Adrenal gland (tissue), 12 donors: Measurements from ENCODE around the gene ARHGAP8. TPM values are rescaled to one million over a fixed set of nuclear protein-coding genes. Genes with fewer than 3 reads are reported as not detected.

Experiments
- DNase-seq, 7 donors: peaks; one replicate each; pipeline ENCODE4 v3.0.0-alpha.2; 2019 to 2020
- H3K27ac ChIP-seq, 5 donors: fragments of 200-600 bp; sonication (generic) in 4 of 5; 1 replicate in 3 of 5; 2 replicates in 2 of 5; pipeline versions ENCODE4 v1.5.1 to v1.8.0; 2016 to 2020; ENCODE audit warnings: mild to moderate bottlenecking in 1 of 5
- H3K27me3 ChIP-seq: fragments of 200-600 bp; 2 replicates; pipeline ENCODE4 v1.8.0; 2021
- H3K36me3 ChIP-seq, 2 donors: fragments of 200-600 bp; replicated peaks in 1 of 2; 1 replicate in 1 of 2; 2 replicates in 1 of 2; pipeline versions ENCODE4 v1.5.1 to v1.8.0; 2018 to 2022
- H3K4me1 ChIP-seq, 2 donors: fragments of 200-600 bp; replicated peaks in 1 of 2; 1 replicate in 1 of 2; 2 replicates in 1 of 2; pipeline versions ENCODE4 v1.5.1 to v1.8.0; 2018 to 2021
- H3K4me3 ChIP-seq, 4 donors: fragments of 200-600 bp; sonication (generic) in 3 of 4; one replicate each; pipeline ENCODE4 v1.5.1; 2016 to 2018
- H3K9me3 ChIP-seq, 3 donors: fragments of 200-600 bp; sonication (generic) in 1 of 3; replicated peaks in 1 of 3; 1 replicate in 2 of 3; 2 replicates in 1 of 3; pipeline versions ENCODE4 v1.5.1 to v1.8.0; 2016 to 2021
- POLR2A ChIP-seq, 2 donors: fragments of 450-650 bp; IDR thresholded peaks; one replicate each; pipeline ENCODE4 v1.6.1; 2017; ENCODE audit warnings: antibody characterized with exemption in 2 of 2, mild to moderate bottlenecking in 2 of 2, moderate library complexity in 1 of 2
- WGBS, 4 donors: extraction: QIAGEN DNeasy Blood & Tissue Kit in 2 of 4; methylation state at CpG; one replicate each; pipeline versions ENCODE4 v1.1.5 to v1.1.7; 2013 to 2017; 5-methylcytosine and 5-hydroxymethylcytosine counted together
- intact Hi-C, 2 donors: fragments of 100-400 bp; cut with DNase I; formaldehyde crosslinking; loops; one replicate each; pipeline versions ENCODE4 v1.14.1 to v1.15.0; 2022 to 2023
- polyA plus RNA-seq, 3 donors: library from polyadenylated mRNA; stranded (reverse); fragments of 200-250 nt in 2 of 3; fragments of 350-450 nt in 1 of 3; fragmentation: Illumina TruSeq in 1 of 3; extraction: RNeasy Lipid Tissue Mini Kit (QIAGEN cat#74804) in 1 of 3; gene quantifications; one replicate each; pipeline ENCODE4 v1.2.3, GENCODE V29; 2013 to 2014
- total RNA-seq, 9 donors: library from RNA; depleted of rRNA in 4 of 9; stranded (reverse); fragments of >200 nt in 4 of 9; fragments of 120-200 nt in 1 of 9; fragmentation: NEBNext Ultra II Directional in 1 of 9; extraction: Animal tissue kit (Norgen Biotek cat#: 25700) in 1 of 9; gene quantifications; one replicate each; pipeline versions ENCODE4 v1.1.0 to v1.2.4, GENCODE V29; 2013 to 2023
- TF ChIP-seq, protein P1 (sequence below), 6 experiments: fragments of 450-650 bp in 4 of 6; fragments of 200-600 bp in 2 of 6; sonication (generic) in 1 of 6; IDR thresholded peaks; 1 replicate in 5 of 6; 2 replicates in 1 of 6; pipeline versions ENCODE4 v1.5.1 to v1.8.0; 2016 to 2021; ENCODE audit warnings: antibody characterized with exemption in 6 of 6, mild to moderate bottlenecking in 2 of 6, moderate library complexity in 1 of 6
- donor health status: healthy with polysubstance abuse.
- donor health status: Bipolar disorder and iron deficiency.
- donor health status: DM: yes; HTN: yes; CAD: no.
- donor health status: DM: no; HTN: no; CAD: no.
- donor health status: DM: no; HTN: no; CAD: no.
- donor health status: DM: yes; HTN: yes; CAD: no.

Gene ARHGAP8
- total and polyA plus RNA-seq, 12 donors, result 0.12 to 17.8 (median 1.1) TPM

- peaks cover 9% of the 10 kb centered on the region for H3K27me3 ChIP-seq
- intact Hi-C loops, result no loop called here
- TF ChIP-seq, protein P1, sequence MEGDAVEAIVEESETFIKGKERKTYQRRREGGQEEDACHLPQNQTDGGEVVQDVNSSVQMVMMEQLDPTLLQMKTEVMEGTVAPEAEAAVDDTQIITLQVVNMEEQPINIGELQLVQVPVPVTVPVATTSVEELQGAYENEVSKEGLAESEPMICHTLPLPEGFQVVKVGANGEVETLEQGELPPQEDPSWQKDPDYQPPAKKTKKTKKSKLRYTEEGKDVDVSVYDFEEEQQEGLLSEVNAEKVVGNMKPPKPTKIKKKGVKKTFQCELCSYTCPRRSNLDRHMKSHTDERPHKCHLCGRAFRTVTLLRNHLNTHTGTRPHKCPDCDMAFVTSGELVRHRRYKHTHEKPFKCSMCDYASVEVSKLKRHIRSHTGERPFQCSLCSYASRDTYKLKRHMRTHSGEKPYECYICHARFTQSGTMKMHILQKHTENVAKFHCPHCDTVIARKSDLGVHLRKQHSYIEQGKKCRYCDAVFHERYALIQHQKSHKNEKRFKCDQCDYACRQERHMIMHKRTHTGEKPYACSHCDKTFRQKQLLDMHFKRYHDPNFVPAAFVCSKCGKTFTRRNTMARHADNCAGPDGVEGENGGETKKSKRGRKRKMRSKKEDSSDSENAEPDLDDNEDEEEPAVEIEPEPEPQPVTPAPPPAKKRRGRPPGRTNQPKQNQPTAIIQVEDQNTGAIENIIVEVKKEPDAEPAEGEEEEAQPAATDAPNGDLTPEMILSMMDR (IDR thresholded peaks at IDR 0.05), result no peak
- TF ChIP-seq POLR2A (IDR thresholded peaks at IDR 0.05), result no peak
- H3K9me3 ChIP-seq, result no peaks in the 10 kb centered on the region
- WGBS, 4 donors, result 66 to 85% (median 81%) methylated on average over 5 to 6 of the region's 6 CpGs
- no peaks in the 10 kb centered on the region for H3K4me1 ChIP-seq
- H3K36me3 ChIP-seq, result no peaks in the 10 kb centered on the region
- H3K4me3 ChIP-seq, result no peak overlapping the region
- no peak for DNase-seq
- no peak overlapping the region for H3K27ac ChIP-seq
These were observed 50.6 kb downstream of the ARHGAP8 start for GRCh38 chr22:44802956-44803355.

DNA sequence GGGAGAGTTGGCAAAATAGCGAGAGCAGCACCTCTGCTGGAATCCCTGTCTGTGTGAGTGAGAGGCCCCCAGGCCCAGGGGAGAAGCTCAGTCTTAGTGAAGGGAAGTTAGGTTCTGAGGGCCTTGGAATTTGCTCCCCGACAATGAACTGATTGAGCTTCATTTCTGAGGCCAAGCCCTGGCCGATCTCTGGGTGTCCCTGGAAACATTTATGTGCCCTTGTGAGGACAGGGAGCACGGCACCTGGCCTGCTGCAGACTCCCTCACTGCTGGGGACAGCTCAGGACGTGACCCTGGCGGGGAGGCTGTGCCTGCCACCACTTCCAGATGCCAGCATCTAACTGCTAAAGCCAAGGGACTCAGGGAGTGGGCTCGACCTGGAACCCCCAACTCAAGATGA lies 52.0 kb downstream of the ARHGAP8 start:
- intact Hi-C loops, result no loop called here

DNA sequence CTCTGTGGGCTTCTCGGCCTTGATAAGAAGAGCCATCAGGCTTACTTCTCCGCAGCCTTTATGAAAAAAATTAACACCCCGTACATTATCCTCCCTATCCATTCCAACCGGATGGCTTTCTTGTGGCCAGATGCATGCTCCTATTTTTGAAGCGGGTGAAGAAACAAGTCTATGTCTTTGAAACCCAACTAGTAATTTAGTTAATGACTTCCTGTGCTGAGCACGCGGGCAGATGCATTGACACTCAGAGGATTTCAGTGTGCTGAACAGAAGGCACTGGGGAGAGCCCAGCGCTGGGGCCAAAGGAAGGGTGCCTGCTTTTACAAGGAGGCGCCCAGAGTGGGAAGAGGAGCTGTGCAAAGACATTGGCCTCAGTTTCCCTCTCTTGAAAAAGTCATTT lies 53.3 kb downstream of the ARHGAP8 start:
- H3K27me3 ChIP-seq, result no peaks in the 10 kb centered on the region
- TF ChIP-seq, protein P1 (IDR thresholded peaks at IDR 0.05), result no peak
- no peak for TF ChIP-seq POLR2A (IDR thresholded peaks at IDR 0.05)
- 87 to 90% (median 88%) methylated on average over 9 of the region's 9 CpGs for WGBS, 4 donors

More for the DNA sequence above, 52.0 kb downstream of the ARHGAP8 start:
- 77 to 89% (median 81%) methylated on average over 1 to 7 of the region's 7 CpGs for WGBS, 4 donors
- no peak for DNase-seq
- H3K4me3 ChIP-seq, result no peak overlapping the region
- H3K27me3 ChIP-seq, result no peaks in the 10 kb centered on the region
- TF ChIP-seq POLR2A (IDR thresholded peaks at IDR 0.05), result no peak
- TF ChIP-seq, protein P1 (IDR thresholded peaks at IDR 0.05), result no peak
- no peak overlapping the region for H3K27ac ChIP-seq
- no peaks in the 10 kb centered on the region for H3K9me3 ChIP-seq
- no peaks in the 10 kb centered on the region for H3K36me3 ChIP-seq
- no peaks in the 10 kb centered on the region for H3K4me1 ChIP-seq

GRCh38 chr22:44807232-44807631 lies 54.9 kb downstream of the ARHGAP8 start:
- WGBS, 4 donors, result 73 to 84% (median 83%) methylated on average over 7 of the region's 7 CpGs
- H3K27me3 ChIP-seq, result no peaks in the 10 kb centered on the region
- no peaks in the 10 kb centered on the region for H3K9me3 ChIP-seq
- H3K36me3 ChIP-seq, result no peaks in the 10 kb centered on the region
- H3K27ac ChIP-seq, result no peak overlapping the region
- H3K4me3 ChIP-seq, result no peak overlapping the region
- no peaks in the 10 kb centered on the region for H3K4me1 ChIP-seq
- DNase-seq, result no peak
- intact Hi-C loops, result no loop called here
- TF ChIP-seq POLR2A (IDR thresholded peaks at IDR 0.05), result no peak
- TF ChIP-seq, protein P1 (IDR thresholded peaks at IDR 0.05), result no peak

More for the DNA sequence above, 53.3 kb downstream of the ARHGAP8 start:
- Histone ChIP-seq H3K4me1 (no peaks in the 10 kb centered on the region), H3K4me3 (no peak overlapping the region), H3K9me3 (no peaks in the 10 kb centered on the region), H3K36me3 (no peaks in the 10 kb centered on the region), H3K27ac (no peak overlapping the region)
- intact Hi-C loops, result no loop called here
- DNase-seq, result no peak
